Spinal cord (tissue), 10 donors: ENCODE data around the gene IL6. TPM values are rescaled to one million over a fixed set of nuclear protein-coding genes. Genes with fewer than 3 reads are reported as not detected.
"Not testable (repeated sequence)": the region's sequence is repeated elsewhere in the genome, so short reads cannot be mapped to it uniquely, and the experiment has no call there.

Source experiments
- DNase-seq, 6 donors: peaks; one replicate each; pipeline versions ENCODE4 v3.0.0 to v3.0.0-alpha.2; 2013 to 2015; ENCODE audit warnings: low spot score in 6 of 6, low read depth in 4 of 6
- H3K27ac ChIP-seq: one replicate; pipeline ENCODE4 v1.5.1; 2013; ENCODE audit warnings: low read depth, low read length, control low read depth
- H3K27me3 ChIP-seq: one replicate; pipeline ENCODE4 v1.6.1; 2013; ENCODE audit warnings: low read length; ENCODE audit not compliant: control insufficient read depth, insufficient read depth
- H3K36me3 ChIP-seq: one replicate; pipeline ENCODE4 v1.6.1; 2013; ENCODE audit warnings: low read length; ENCODE audit not compliant: control insufficient read depth, insufficient read depth
- H3K4me1 ChIP-seq: one replicate; pipeline ENCODE4 v1.6.1; 2013; ENCODE audit warnings: low read length; ENCODE audit not compliant: control insufficient read depth, insufficient read depth
- H3K4me3 ChIP-seq: one replicate; pipeline ENCODE4 v1.5.1; 2013; ENCODE audit warnings: low read depth, low read length, control low read depth
- H3K9me3 ChIP-seq: one replicate; pipeline ENCODE4 v1.6.1; 2013; ENCODE audit warnings: low read length; ENCODE audit not compliant: control insufficient read depth, insufficient read depth
- WGBS: methylation state at CpG from one replicate; pipeline ENCODE4 v1.1.5; 2013; ENCODE audit warnings: missing lambda C conversion rate; ENCODE audit not compliant: insufficient coverage; 5-methylcytosine and 5-hydroxymethylcytosine counted together
- long read RNA-seq, 4 donors: transcript quantifications; one replicate each; lab custom pipeline, GENCODE V29; 2026
- polyA plus RNA-seq, 2 donors: library from polyadenylated mRNA; unstranded; fragments of 120-200 nt; gene quantifications; one replicate each; pipeline ENCODE4 v1.2.1, GENCODE V29; 2013; ENCODE audit not compliant: insufficient read length in 2 of 2
- total RNA-seq, 2 donors: library from RNA; depleted of rRNA in 1 of 2; stranded (reverse); fragments of 120-200 nt in 1 of 2; fragments of >200 nt in 1 of 2; gene quantifications; one replicate each; pipeline versions ENCODE4 v1.2.3 to v1.2.4, GENCODE V29; 2013 to 2014
- donor health status: healthy.

IL6 gene
- total RNA-seq (under 1 TPM in 1 of 2 donors, not detected in 1; 0.22 TPM), polyA plus RNA-seq (under 1 TPM; 0.35 to 0.41 TPM)
- long read RNA-seq, donor 1: 0 reads
- long read RNA-seq, donor 2: 0 reads
- long read RNA-seq, donor 3: 0 reads
- long read RNA-seq, donor 4, partial matches to known transcripts: 0 of 3 reads
- long read RNA-seq, donor 4, other reads (novel, unspliced or antisense): 0 of 3 reads

- H3K4me1 ChIP-seq: peaks cover 28% of the 10 kb centered on the region
- H3K27me3 ChIP-seq: peaks cover 4% of the 10 kb centered on the region
- H3K36me3 ChIP-seq: no peaks in the 10 kb centered on the region
- H3K27ac ChIP-seq: no peak within 1 kb of the TSS
- no peak within 1 kb of the TSS for H3K4me3 ChIP-seq
- WGBS: 43% methylated on average over 17 of the region's 28 CpGs
- H3K9me3 ChIP-seq: no peaks in the 10 kb centered on the region
- DNase-seq: peak in 2 of 6 donors; percentile 56 to 73
These were observed at the start of gene IL6 for GRCh38 chr7:22726907-22727713. Gene IL6, plus strand, starts transcription at chr7:22727200. Its CDS starts 63 bp downstream, at chr7:22727263.

GRCh38 chr7:22677263-22677662, 49.7 kb upstream of the IL6 start:
- not testable (repeated sequence) for H3K4me1 ChIP-seq, H3K27ac ChIP-seq, H3K4me3 ChIP-seq, H3K36me3 ChIP-seq, DNase-seq, H3K9me3 ChIP-seq, H3K27me3 ChIP-seq
- 96% methylated on average over 5 of the region's 5 CpGs for WGBS

DNA sequence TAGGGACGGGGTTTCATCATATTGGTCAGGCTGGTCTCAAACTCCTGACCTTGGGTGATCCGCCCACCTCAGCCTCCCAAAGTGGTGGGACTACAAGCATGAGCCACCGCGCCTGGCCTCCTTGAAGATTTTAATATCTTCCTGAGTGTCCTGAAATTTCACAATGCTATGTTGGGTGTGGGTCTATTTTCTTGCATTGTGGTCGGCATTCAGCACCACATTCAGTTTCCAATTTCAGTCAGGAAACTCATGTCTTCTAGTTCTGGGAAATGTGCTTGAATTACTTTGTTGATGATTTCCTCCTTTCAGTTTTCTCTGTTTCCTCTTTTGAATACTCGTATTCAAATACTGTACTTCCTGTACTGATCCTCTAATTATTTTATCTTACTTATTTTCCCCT, 49.3 kb upstream of the IL6 start:
- 100% methylated on average over 2 of the region's 6 CpGs for WGBS

DNA sequence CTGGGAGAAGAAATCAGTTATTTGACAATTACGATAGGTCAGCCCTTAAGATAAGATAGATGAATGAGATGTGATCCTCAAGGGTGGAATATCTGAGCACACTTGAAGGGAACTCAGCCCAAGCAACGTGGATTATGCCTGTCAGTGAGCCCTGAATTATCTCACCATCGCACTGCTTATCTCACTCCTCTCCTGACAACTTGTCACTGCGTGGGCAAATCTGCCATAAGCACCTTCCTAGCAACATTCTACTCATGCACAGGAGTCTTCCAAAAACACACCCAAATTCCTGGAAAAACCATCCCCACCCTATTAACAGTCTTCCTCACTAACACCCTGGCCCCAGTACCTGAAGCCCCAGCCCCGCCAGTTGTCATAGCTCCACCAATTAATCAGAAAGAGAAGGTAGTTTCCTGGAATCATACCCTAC, 46.5 kb upstream of the IL6 start:
- H3K9me3 ChIP-seq: no peaks in the 10 kb centered on the region
- no peaks in the 10 kb centered on the region for H3K27me3 ChIP-seq
- H3K27ac ChIP-seq: no peak overlapping the region
- no peaks in the 10 kb centered on the region for H3K4me1 ChIP-seq
- no peak overlapping the region for H3K4me3 ChIP-seq
- WGBS: 81% methylated on average over 4 of the region's 5 CpGs
- DNase-seq: no peak
- no peaks in the 10 kb centered on the region for H3K36me3 ChIP-seq

More for the DNA sequence above, 49.3 kb upstream of the IL6 start:
- Histone ChIP-seq H3K27me3 (no peaks in the 10 kb centered on the region), H3K4me3 (no peak overlapping the region), H3K36me3 (no peaks in the 10 kb centered on the region), H3K9me3 (no peaks in the 10 kb centered on the region), H3K27ac (no peak overlapping the region), H3K4me1 (no peaks in the 10 kb centered on the region)
- no peak for DNase-seq

- Histone ChIP-seq H3K27me3 (no peaks in the 10 kb centered on the region), H3K9me3 (no peaks in the 10 kb centered on the region), H3K36me3 (no peaks in the 10 kb centered on the region), H3K4me3 (no peak overlapping the region), H3K27ac (no peak overlapping the region), H3K4me1 (no peaks in the 10 kb centered on the region)
- WGBS: no CpG with 5 or more reads among the region's 2 CpGs
- DNase-seq: no peak
These were observed 45.7 kb upstream of the IL6 start for GRCh38 chr7:22681312-22681711.

DNA sequence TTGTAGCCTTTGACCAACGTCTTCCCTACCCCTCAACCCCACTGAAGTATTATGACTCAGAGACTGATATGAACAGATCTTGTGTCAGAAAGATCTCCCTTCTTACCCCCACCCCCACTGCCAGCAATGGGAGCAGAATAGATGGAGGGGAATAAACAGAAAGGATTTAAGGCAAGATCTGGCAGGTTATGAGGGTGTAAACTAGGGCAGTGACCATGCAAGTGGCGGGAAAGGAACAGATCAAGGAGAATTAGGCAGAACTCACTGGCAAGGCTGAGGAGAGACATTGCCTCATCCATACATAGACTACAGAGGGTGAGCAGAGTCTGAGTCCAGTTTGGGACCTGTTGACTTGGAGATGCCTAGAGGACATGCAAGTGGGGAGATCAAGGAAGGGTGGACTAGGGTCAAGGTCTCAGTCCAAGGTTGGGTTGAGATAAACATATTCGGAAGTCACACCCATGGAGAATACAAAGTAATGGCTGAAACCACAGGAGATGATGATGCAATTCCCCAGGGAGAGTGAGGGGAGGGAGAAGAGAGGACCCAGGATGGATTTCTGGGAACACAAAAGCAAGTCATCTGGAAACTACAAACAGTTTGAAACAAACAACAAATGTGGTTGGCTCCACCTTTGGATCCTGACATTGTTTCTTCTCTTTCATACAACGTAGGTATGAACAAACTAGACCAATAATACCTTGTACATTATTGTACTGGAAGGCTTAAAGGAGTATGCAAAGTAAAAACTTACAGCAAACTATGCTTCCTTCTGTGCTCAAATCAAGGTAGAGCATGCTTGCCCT, 44.9 kb upstream of the IL6 start:
- Histone ChIP-seq H3K27ac (no peak overlapping the region), H3K4me3 (no peak overlapping the region), H3K9me3 (no peaks in the 10 kb centered on the region), H3K27me3 (no peaks in the 10 kb centered on the region), H3K36me3 (no peaks in the 10 kb centered on the region), H3K4me1 (no peaks in the 10 kb centered on the region)
- 87% methylated on average over 1 of the region's 4 CpGs for WGBS
- no peak for DNase-seq

GRCh38 chr7:22683379-22683778, 43.6 kb upstream of the IL6 start:
- Histone ChIP-seq H3K9me3 (no peaks in the 10 kb centered on the region), H3K4me1 (no peaks in the 10 kb centered on the region), H3K27me3 (no peaks in the 10 kb centered on the region), H3K36me3 (no peaks in the 10 kb centered on the region), H3K27ac (no peak overlapping the region), H3K4me3 (no peak overlapping the region)
- no peak for DNase-seq
- WGBS: 73% methylated on average over 2 of the region's 2 CpGs

DNA sequence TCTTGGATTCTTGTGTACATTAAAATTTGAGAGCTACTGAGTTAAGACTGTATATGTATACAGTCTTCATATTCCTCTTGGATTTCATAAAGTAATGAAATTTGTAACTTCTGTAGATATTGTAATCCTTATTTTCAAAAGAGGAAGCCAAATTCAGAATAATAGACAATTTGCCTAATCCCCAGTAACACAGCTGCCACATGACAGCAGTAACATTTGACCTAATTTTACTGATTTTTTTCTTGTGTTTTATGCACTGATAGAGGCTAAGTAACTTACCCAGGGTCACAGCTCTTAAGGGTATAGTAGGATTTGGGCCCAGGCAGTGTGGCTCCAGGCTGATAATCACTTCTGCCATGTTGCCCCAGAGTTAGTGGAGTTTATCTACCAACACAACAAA, 40.4 kb upstream of the IL6 start:
- H3K27ac ChIP-seq: no peak overlapping the region
- no peaks in the 10 kb centered on the region for H3K9me3 ChIP-seq
- H3K4me1 ChIP-seq: no peaks in the 10 kb centered on the region
- no peaks in the 10 kb centered on the region for H3K27me3 ChIP-seq
- DNase-seq: no peak
- H3K4me3 ChIP-seq: no peak overlapping the region
- H3K36me3 ChIP-seq: no peaks in the 10 kb centered on the region

GRCh38 chr7:22688084-22688483, 38.9 kb upstream of the IL6 start:
- no peak overlapping the region for H3K27ac ChIP-seq
- H3K27me3 ChIP-seq: no peaks in the 10 kb centered on the region
- H3K4me1 ChIP-seq: no peaks in the 10 kb centered on the region
- H3K36me3 ChIP-seq: no peaks in the 10 kb centered on the region
- no peaks in the 10 kb centered on the region for H3K9me3 ChIP-seq
- H3K4me3 ChIP-seq: no peak overlapping the region
- WGBS: 40% methylated on average over 1 of the region's 2 CpGs
- DNase-seq: peak in 3 of 6 donors; percentile 7 to 73 (median 54)
